HUES64 (cell line): ENCODE data around the gene VWA3A.

Experiments used
- H3K27ac ChIP-seq: 2 replicates; pipeline ENCODE4 v1.7.0; 2013; ENCODE audit warnings: low read depth, low read length, inconsistent platforms
- H3K27me3 ChIP-seq: 2 replicates; pipeline ENCODE4 v1.6.1; 2013; ENCODE audit warnings: mild to moderate bottlenecking, low read length; ENCODE audit not compliant: insufficient read depth
- H3K36me3 ChIP-seq: 2 replicates; pipeline ENCODE4 v1.6.1; 2013; ENCODE audit warnings: mild to moderate bottlenecking, low read length; ENCODE audit not compliant: insufficient read depth
- H3K4me1 ChIP-seq: 2 replicates; pipeline ENCODE4 v1.6.1; 2013; ENCODE audit warnings: mild to moderate bottlenecking, low read length, moderate library complexity; ENCODE audit not compliant: insufficient read depth
- H3K4me3 ChIP-seq: 2 replicates; pipeline ENCODE4 v1.5.1; 2013; ENCODE audit warnings: mild to moderate bottlenecking, low read length, moderate library complexity
- H3K9ac ChIP-seq: 2 replicates; pipeline ENCODE4 v1.6.1; 2013; ENCODE audit warnings: mild to moderate bottlenecking, low read depth, low read length
- H3K9me3 ChIP-seq: 2 replicates; pipeline ENCODE4 v1.6.1; 2013; ENCODE audit warnings: low read depth, low read length; ENCODE audit not compliant: insufficient read depth
- WGBS: fragments of 150-250, 120-280 bp; methylation state at CpG from one replicate; pipeline ENCODE4 v1.1.7; 2013; ENCODE audit warnings: missing lambda C conversion rate; 5-methylcytosine and 5-hydroxymethylcytosine counted together

The VWA3A gene

GRCh38 chr16:22186517-22186916 is 94.2 kb downstream of the VWA3A start:
- H3K4me1 ChIP-seq = 0 out of 2 replicates have a peak, but pooled peaks cover 3% of the 10 kb centered on the region
- no peak overlapping the region for H3K4me3 ChIP-seq
- 58% methylated on average over 3 of the region's 3 CpGs for WGBS
- H3K9ac ChIP-seq = no peak overlapping the region
- H3K36me3 ChIP-seq = no peaks in the 10 kb centered on the region
- no peak overlapping the region for H3K27ac ChIP-seq
- H3K27me3 ChIP-seq = peaks cover 13% of the 10 kb centered on the region; the same call in 1 of the 2 replicates
- H3K9me3 ChIP-seq = no peaks in the 10 kb centered on the region

DNA sequence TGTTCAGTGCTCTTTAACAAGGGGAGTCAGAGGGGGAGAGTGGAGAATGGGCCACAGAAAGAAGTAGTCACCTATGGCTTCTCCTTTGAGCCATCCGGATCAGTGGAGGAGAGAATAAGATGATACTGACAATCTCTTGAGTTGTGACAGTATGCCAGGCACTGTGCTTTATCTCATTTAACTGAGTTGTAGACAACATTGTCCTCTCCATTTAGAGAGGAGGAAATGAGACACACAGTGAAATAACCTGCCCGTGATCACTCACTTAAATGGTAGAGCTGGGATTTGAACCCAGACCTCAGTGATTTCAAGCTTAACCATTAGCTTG is 95.9 kb downstream of the VWA3A start:
- H3K4me3 ChIP-seq = no peak overlapping the region
- no peaks in the 10 kb centered on the region for H3K36me3 ChIP-seq
- H3K27ac ChIP-seq = no peak overlapping the region
- peaks cover 13% of the 10 kb centered on the region; the same call in 1 of the 2 replicates for H3K27me3 ChIP-seq
- 100% methylated on average over 2 of the region's 2 CpGs for WGBS
- no peaks in the 10 kb centered on the region for H3K9me3 ChIP-seq
- H3K9ac ChIP-seq = no peak overlapping the region
- H3K4me1 ChIP-seq = peaks cover 10% of the 10 kb centered on the region; the same call in 1 of the 2 replicates

- H3K27ac ChIP-seq = no peak overlapping the region
- peaks cover 10% of the 10 kb centered on the region; the same call in 1 of the 2 replicates for H3K4me1 ChIP-seq
- peaks cover 13% of the 10 kb centered on the region; the same call in 1 of the 2 replicates for H3K27me3 ChIP-seq
- no peak overlapping the region for H3K4me3 ChIP-seq
- WGBS = 50% methylated on average over 8 of the region's 8 CpGs
- no peak overlapping the region for H3K9ac ChIP-seq
- no peaks in the 10 kb centered on the region for H3K36me3 ChIP-seq
- H3K9me3 ChIP-seq = no peaks in the 10 kb centered on the region
Measured at GRCh38 chr16:22188595-22189442, 96.5 kb downstream of the VWA3A start.

GRCh38 chr16:22189473-22190080 is 97.2 kb downstream of the VWA3A start:
- H3K4me3 ChIP-seq = peak overlapping the region; percentile 81
- H3K36me3 ChIP-seq = no peaks in the 10 kb centered on the region
- H3K9ac ChIP-seq = peak overlapping the region; percentile 59; the same call in 1 of the 2 replicates
- H3K27ac ChIP-seq = no peak overlapping the region
- H3K27me3 ChIP-seq = peaks cover 13% of the 10 kb centered on the region; the same call in 1 of the 2 replicates
- peaks cover 10% of the 10 kb centered on the region; the same call in 1 of the 2 replicates for H3K4me1 ChIP-seq
- no peaks in the 10 kb centered on the region for H3K9me3 ChIP-seq
- 15% methylated on average over 18 of the region's 18 CpGs for WGBS

DNA sequence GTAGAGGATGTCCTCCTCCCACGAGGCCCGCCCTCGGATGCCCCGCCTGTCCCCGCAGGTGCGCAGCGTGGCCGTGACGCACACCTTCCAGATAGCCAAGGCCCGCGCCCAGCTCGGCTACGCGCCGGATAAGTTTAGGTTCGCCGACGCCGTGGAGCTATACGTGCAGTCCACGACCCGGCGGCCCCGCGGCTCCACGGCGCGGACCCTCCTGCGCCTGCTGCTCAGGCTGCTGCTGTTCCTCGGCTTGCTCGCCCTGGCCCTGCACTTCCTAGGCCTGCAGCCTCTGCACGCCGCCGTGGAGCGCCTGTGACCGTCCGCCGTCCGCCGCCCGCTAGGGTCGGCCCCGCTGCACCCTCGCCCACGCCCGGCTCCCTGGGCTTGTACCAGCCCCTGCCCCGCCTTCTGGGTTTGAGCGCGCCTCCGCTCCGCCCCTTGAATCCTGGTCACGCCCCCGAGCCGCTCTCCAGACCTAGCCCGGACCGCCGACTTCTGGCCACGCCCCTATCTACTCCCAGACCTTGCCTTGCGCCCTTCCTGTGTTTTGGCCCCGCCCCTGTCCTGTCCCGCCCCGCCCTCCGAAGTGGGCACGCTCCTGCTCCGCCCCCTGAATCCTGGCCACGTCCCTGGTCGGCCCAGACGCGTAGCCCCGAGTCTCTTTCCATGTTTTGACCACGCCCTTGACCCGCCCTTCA is 97.9 kb downstream of the VWA3A start:
- H3K27ac ChIP-seq = no peak overlapping the region
- 1% methylated on average over 72 of the region's 72 CpGs for WGBS
- peak overlapping the region; percentile 59; the same call in 1 of the 2 replicates for H3K9ac ChIP-seq
- H3K36me3 ChIP-seq = no peaks in the 10 kb centered on the region
- no peaks in the 10 kb centered on the region for H3K9me3 ChIP-seq
- peak overlapping the region; percentile 81 for H3K4me3 ChIP-seq
- H3K4me1 ChIP-seq = peaks cover 11% of the 10 kb centered on the region; the same call in 1 of the 2 replicates
- H3K27me3 ChIP-seq = peaks cover 13% of the 10 kb centered on the region; the same call in 1 of the 2 replicates

- peak overlapping the region; percentile 60; the same call in 1 of the 2 replicates for H3K27ac ChIP-seq
- WGBS = under 1% methylated on average over 43 of the region's 43 CpGs
- H3K36me3 ChIP-seq = no peaks in the 10 kb centered on the region
- H3K27me3 ChIP-seq = peaks cover 13% of the 10 kb centered on the region; the same call in 1 of the 2 replicates
- peak overlapping the region; percentile 83 for H3K4me3 ChIP-seq
- no peaks in the 10 kb centered on the region for H3K9me3 ChIP-seq
- H3K9ac ChIP-seq = peak overlapping the region; percentile 53; the same call in 1 of the 2 replicates
- H3K4me1 ChIP-seq = peaks cover 13% of the 10 kb centered on the region; the same call in 1 of the 2 replicates
Measured at GRCh38 chr16:22190776-22191531, 98.6 kb downstream of the VWA3A start.

DNA sequence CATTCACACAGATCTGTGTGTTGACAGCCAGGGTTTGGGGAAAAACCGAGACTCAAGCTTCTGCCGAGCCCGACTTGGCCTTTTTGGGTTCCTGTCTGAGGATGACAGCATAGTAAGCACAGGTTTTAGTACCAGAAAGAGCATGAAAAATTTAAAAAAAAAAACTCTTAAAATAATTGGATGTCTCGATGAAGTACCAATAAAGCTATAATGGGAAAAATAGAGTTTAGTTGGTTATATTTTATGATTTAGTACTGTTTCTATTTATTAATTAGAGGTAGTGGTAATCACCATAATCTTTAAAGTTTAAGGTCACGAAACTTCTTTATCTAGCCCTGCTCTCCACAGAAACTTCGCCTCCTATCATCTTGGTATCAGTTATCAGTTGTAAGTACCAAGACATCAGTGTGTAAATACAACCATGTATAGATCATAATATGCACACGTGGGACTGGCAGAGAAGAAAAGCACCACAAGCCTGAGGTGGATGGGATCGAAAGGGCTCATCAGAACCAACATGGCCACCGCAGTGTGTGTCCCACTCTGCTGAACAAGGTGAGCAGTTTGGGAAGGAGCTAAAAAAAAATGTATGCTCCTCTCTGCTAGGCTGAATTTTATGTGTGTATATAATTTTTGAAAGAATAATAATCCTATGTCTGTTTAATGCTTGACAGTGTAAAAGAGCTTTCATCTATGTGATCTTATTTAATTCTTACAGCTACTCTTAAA is 99.4 kb downstream of the VWA3A start:
- Histone ChIP-seq H3K4me1 (peaks cover 13% of the 10 kb centered on the region; the same call in 1 of the 2 replicates), H3K4me3 (peak overlapping the region; percentile 83), H3K27ac (0 out of 2 replicates have a peak overlapping the region, but pooled peaks have one; percentile 54), H3K27me3 (peaks cover 13% of the 10 kb centered on the region; the same call in 1 of the 2 replicates), H3K9me3 (no peaks in the 10 kb centered on the region), H3K36me3 (no peaks in the 10 kb centered on the region), H3K9ac (peak overlapping the region; percentile 53; the same call in 1 of the 2 replicates)
- whole genome bisulfite sequencing = 39% methylated on average over 6 of the region's 9 CpGs

GRCh38 chr16:22192261-22193062 is 100.1 kb downstream of the VWA3A start:
- Histone ChIP-seq H3K9me3 (no peaks in the 10 kb centered on the region), H3K9ac (no peak overlapping the region), H3K36me3 (no peaks in the 10 kb centered on the region), H3K4me3 (peak overlapping the region; percentile 83; the same call in 1 of the 2 replicates), H3K27me3 (peaks cover 13% of the 10 kb centered on the region; the same call in 1 of the 2 replicates), H3K27ac (no peak overlapping the region), H3K4me1 (peaks cover 13% of the 10 kb centered on the region; the same call in 1 of the 2 replicates)
- 76% methylated on average over 15 of the region's 16 CpGs for WGBS

DNA sequence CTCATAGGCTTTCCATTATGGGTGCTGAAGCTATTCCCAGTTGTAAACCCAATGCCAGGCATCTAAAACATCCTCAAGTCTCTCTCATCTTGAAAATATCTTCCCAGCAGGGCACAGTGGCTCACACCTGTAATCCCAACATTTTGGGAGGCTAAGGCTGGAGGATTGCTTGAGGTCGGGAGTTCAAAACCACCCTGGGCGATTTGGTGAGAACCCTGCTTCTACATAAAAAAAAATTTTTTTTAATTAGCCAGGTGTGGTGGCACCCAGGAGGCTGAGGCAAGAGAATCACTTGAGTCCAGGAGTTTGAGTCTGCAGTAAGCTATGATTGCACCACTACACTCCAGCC is 100.7 kb downstream of the VWA3A start:
- peaks cover 13% of the 10 kb centered on the region; the same call in 1 of the 2 replicates for H3K27me3 ChIP-seq
- WGBS = 87% methylated on average over 2 of the region's 2 CpGs
- H3K9me3 ChIP-seq = no peaks in the 10 kb centered on the region
- peaks cover 13% of the 10 kb centered on the region; the same call in 1 of the 2 replicates for H3K4me1 ChIP-seq
- no peaks in the 10 kb centered on the region for H3K36me3 ChIP-seq
- H3K9ac ChIP-seq = no peak overlapping the region
- H3K4me3 ChIP-seq = no peak overlapping the region
- H3K27ac ChIP-seq = no peak overlapping the region
